ENCODE measurements around the gene PRKAG3. TPM values are rescaled to one million over a fixed set of nuclear protein-coding genes. Genes with fewer than 3 reads are reported as not detected.

Gene PRKAG3
- total RNA-seq, 1 experiment from 2014 or later: not detected

DNA sequence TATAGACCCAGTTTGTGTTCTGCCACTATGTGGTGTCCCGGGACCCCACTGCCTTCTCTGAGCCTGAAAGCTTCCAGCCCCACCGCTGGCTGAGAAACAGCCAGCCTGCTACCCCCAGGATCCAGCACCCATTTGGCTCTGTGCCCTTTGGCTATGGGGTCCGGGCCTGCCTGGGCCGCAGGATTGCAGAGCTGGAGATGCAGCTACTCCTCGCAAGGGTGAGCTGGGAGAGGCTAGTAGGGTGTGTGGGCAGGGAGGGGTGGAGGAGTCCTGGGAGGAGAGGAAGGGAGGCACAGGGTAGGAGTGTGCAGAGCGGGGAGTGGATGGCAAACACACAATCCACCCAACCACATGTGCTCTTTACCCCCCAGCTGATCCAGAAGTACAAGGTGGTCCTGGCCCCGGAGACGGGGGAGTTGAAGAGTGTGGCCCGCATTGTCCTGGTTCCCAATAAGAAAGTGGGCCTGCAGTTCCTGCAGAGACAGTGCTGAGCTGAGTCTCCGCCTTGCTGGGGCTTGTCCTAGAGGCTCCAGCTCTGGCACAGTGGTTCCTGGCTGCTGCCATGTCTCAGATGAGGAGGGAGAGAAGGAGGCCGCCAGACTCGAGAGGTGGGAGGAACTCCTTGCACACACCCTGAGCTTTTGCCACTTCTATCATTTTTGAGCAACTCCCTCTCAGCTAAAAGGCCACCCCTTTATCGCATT, 16.9 kb downstream of the PRKAG3 start:
- ChIA-PET POLR2A (no interaction called here), CTCF (no interaction called here)
- Mint-ChIP-seq H3K4me3 (ENCODE audit: unreplicated experiment) (no peak overlapping the region), H3K36me3 (ENCODE audit: insufficient read depth, unreplicated experiment) (peaks cover 8% of the 10 kb centered on the region), H3K4me1 (ENCODE audit: low read depth, unreplicated experiment) (no peaks in the 10 kb centered on the region), H3K9me3 (ENCODE audit: unreplicated experiment) (no peaks in the 10 kb centered on the region), H3K27me3 (ENCODE audit: insufficient read depth, unreplicated experiment) (no peaks in the 10 kb centered on the region), H3K27ac (ENCODE audit: unreplicated experiment) (no peak overlapping the region)
- intact Hi-C loops (cut with micrococcal nuclease; ENCODE audit: unreplicated experiment): no loop called here
- Histone ChIP-seq H3K4me3 (ENCODE audit: low read depth, low read length) (no peak overlapping the region), H3K36me3 (ENCODE audit: control insufficient read depth, insufficient read depth, low read length) (no peaks in the 10 kb centered on the region), H3K4me1 (no peaks in the 10 kb centered on the region), H3K27me3 (replicated peaks; ENCODE audit: control insufficient read depth, insufficient read depth, low read length) (no peaks in the 10 kb centered on the region), H3K9me3 (no peaks in the 10 kb centered on the region)
- BruUV-seq (replicated peaks): TSS peak; percentile 41
- no peak for DNase-seq
- TF ChIP-seq, protein P1, sequence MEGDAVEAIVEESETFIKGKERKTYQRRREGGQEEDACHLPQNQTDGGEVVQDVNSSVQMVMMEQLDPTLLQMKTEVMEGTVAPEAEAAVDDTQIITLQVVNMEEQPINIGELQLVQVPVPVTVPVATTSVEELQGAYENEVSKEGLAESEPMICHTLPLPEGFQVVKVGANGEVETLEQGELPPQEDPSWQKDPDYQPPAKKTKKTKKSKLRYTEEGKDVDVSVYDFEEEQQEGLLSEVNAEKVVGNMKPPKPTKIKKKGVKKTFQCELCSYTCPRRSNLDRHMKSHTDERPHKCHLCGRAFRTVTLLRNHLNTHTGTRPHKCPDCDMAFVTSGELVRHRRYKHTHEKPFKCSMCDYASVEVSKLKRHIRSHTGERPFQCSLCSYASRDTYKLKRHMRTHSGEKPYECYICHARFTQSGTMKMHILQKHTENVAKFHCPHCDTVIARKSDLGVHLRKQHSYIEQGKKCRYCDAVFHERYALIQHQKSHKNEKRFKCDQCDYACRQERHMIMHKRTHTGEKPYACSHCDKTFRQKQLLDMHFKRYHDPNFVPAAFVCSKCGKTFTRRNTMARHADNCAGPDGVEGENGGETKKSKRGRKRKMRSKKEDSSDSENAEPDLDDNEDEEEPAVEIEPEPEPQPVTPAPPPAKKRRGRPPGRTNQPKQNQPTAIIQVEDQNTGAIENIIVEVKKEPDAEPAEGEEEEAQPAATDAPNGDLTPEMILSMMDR (IDR thresholded peaks at IDR 0.05; ENCODE audit: insufficient read depth in 1 of 2, low read depth in 1 of 2, low read length in 1 of 2, severe bottlenecking in 1 of 2, unreplicated experiment in 1 of 2): no peak

GRCh38 chr2:218813771-218814460, 17.7 kb downstream of the PRKAG3 start:
- intact Hi-C loops (cut with micrococcal nuclease; ENCODE audit: unreplicated experiment): no loop called here
- TF ChIP-seq, protein P1 (IDR thresholded peaks at IDR 0.05; ENCODE audit: insufficient read depth in 1 of 2, low read depth in 1 of 2, low read length in 1 of 2, severe bottlenecking in 1 of 2, unreplicated experiment in 1 of 2): no peak
- no peaks in the 10 kb centered on the region for H3K27me3 Mint-ChIP-seq (ENCODE audit: insufficient read depth, unreplicated experiment)
- DNase-seq: no peak
- H3K27ac Mint-ChIP-seq (ENCODE audit: unreplicated experiment): no peak overlapping the region
- no peaks in the 10 kb centered on the region for H3K27me3 ChIP-seq (replicated peaks; ENCODE audit: control insufficient read depth, insufficient read depth, low read length)
- no peaks in the 10 kb centered on the region for H3K4me1 ChIP-seq
- no peaks in the 10 kb centered on the region for H3K9me3 Mint-ChIP-seq (ENCODE audit: unreplicated experiment)
- H3K36me3 ChIP-seq (ENCODE audit: control insufficient read depth, insufficient read depth, low read length): no peaks in the 10 kb centered on the region
- POLR2A ChIA-PET: no interaction called here
- peaks cover 8% of the 10 kb centered on the region for H3K36me3 Mint-ChIP-seq (ENCODE audit: insufficient read depth, unreplicated experiment)
- no TSS peak for BruUV-seq (replicated peaks)
- H3K4me3 Mint-ChIP-seq (ENCODE audit: unreplicated experiment): no peak overlapping the region
- H3K4me3 ChIP-seq (ENCODE audit: low read depth, low read length): no peak overlapping the region
- H3K4me1 Mint-ChIP-seq (ENCODE audit: low read depth, unreplicated experiment): no peaks in the 10 kb centered on the region
- CTCF ChIA-PET: no interaction called here
- H3K9me3 ChIP-seq: no peaks in the 10 kb centered on the region

- Mint-ChIP-seq H3K9me3 (ENCODE audit: unreplicated experiment) (no peaks in the 10 kb centered on the region), H3K4me3 (ENCODE audit: unreplicated experiment) (no peak overlapping the region), H3K36me3 (ENCODE audit: insufficient read depth, unreplicated experiment) (peaks cover 8% of the 10 kb centered on the region), H3K27me3 (ENCODE audit: insufficient read depth, unreplicated experiment) (no peaks in the 10 kb centered on the region), H3K4me1 (ENCODE audit: low read depth, unreplicated experiment) (no peaks in the 10 kb centered on the region), H3K27ac (ENCODE audit: unreplicated experiment) (no peak overlapping the region)
- Histone ChIP-seq H3K4me3 (ENCODE audit: low read depth, low read length) (no peak overlapping the region), H3K36me3 (ENCODE audit: control insufficient read depth, insufficient read depth, low read length) (no peaks in the 10 kb centered on the region), H3K4me1 (no peaks in the 10 kb centered on the region), H3K9me3 (no peaks in the 10 kb centered on the region), H3K27me3 (replicated peaks; ENCODE audit: control insufficient read depth, insufficient read depth, low read length) (no peaks in the 10 kb centered on the region)
- POLR2A ChIA-PET: no interaction called here
- intact Hi-C loops (cut with micrococcal nuclease; ENCODE audit: unreplicated experiment): no loop called here
- DNase-seq: no peak
- TF ChIP-seq, protein P1 (IDR thresholded peaks at IDR 0.05; ENCODE audit: insufficient read depth in 1 of 2, low read depth in 1 of 2, low read length in 1 of 2, severe bottlenecking in 1 of 2, unreplicated experiment in 1 of 2): no peak
- CTCF ChIA-PET: no interaction called here
- BruUV-seq (replicated peaks): no TSS peak
These were observed 18.7 kb downstream of the PRKAG3 start for GRCh38 chr2:218812861-218813260.
